Mesodermal cell (in vitro differentiated cells): ENCODE results near the gene CHCHD3.
"Not testable (repeated sequence)": the region's sequence is repeated elsewhere in the genome, so short reads cannot be mapped to it uniquely, and the experiment has no call there.

Experiments used
- H3K27ac ChIP-seq: 2 replicates; pipeline ENCODE4 v1.7.0; 2013; ENCODE audit warnings: mild to moderate bottlenecking, low read depth, low read length, moderate library complexity; ENCODE audit not compliant: severe bottlenecking
- H3K36me3 ChIP-seq: 2 replicates; pipeline ENCODE4 v1.7.1; 2013; ENCODE audit warnings: mild to moderate bottlenecking, low read length, moderate library complexity; ENCODE audit not compliant: control insufficient read depth, insufficient read depth
- H3K4me1 ChIP-seq: one replicate; pipeline ENCODE4 v1.7.1; 2013; ENCODE audit warnings: mild to moderate bottlenecking, low read length; ENCODE audit not compliant: insufficient read depth, control insufficient read depth, poor library complexity, severe bottlenecking
- H3K4me3 ChIP-seq: 2 replicates; pipeline ENCODE4 v1.7.0; 2013; ENCODE audit warnings: low read length, control low read depth, mild to moderate bottlenecking; ENCODE audit not compliant: insufficient read depth, poor library complexity, severe bottlenecking; ENCODE audit errors: extremely low read depth
- H3K9me3 ChIP-seq: 2 replicates; pipeline ENCODE4 v1.7.1; 2013; ENCODE audit warnings: mild to moderate bottlenecking, low read length, moderate library complexity; ENCODE audit not compliant: control insufficient read depth
- WGBS, 2 experiments: methylation state at CpG; one replicate each; pipeline ENCODE4 v1.1.5; 2013; ENCODE audit warnings: missing lambda C conversion rate in 2 of 2; ENCODE audit not compliant: insufficient coverage in 2 of 2; 5-methylcytosine and 5-hydroxymethylcytosine counted together

Gene CHCHD3

GRCh38 chr7:132934017-132934416, 147.9 kb downstream of the CHCHD3 start:
- Histone ChIP-seq H3K4me1 (peaks cover 4% of the 10 kb centered on the region), H3K27ac (no peak overlapping the region), H3K9me3 (no peaks in the 10 kb centered on the region), H3K4me3 (no peak overlapping the region), H3K36me3 (no peaks in the 10 kb centered on the region)
- 94% methylated on average over 2 of the region's 2 CpGs; no CpG with 5 or more reads in 1 of the 2 experiments for WGBS, 2 experiments

DNA sequence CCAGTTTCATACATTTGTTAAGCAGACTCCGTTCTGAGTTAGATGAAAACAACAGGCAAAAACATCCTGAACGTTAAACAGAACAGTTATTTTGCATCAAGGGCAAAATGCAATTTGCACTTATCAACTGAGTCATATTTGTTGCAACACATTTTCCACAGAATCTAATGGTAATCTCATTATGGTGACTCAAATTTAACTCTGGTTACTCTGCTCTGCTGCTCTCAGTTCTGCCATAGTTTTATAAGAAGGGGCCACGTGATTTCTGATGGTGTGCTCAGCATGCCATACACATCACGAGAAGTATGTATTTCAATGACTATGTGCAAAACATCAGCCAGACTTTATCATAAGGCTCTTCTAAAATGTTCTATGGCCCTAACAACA, 148.8 kb downstream of the CHCHD3 start:
- H3K36me3 ChIP-seq = no peaks in the 10 kb centered on the region
- no peak overlapping the region for H3K27ac ChIP-seq
- H3K4me1 ChIP-seq = peaks cover 4% of the 10 kb centered on the region
- H3K9me3 ChIP-seq = no peaks in the 10 kb centered on the region
- H3K4me3 ChIP-seq = no peak overlapping the region
- WGBS, 2 experiments = 92 to 97% methylated on average over 2 to 4 of the region's 4 CpGs

DNA sequence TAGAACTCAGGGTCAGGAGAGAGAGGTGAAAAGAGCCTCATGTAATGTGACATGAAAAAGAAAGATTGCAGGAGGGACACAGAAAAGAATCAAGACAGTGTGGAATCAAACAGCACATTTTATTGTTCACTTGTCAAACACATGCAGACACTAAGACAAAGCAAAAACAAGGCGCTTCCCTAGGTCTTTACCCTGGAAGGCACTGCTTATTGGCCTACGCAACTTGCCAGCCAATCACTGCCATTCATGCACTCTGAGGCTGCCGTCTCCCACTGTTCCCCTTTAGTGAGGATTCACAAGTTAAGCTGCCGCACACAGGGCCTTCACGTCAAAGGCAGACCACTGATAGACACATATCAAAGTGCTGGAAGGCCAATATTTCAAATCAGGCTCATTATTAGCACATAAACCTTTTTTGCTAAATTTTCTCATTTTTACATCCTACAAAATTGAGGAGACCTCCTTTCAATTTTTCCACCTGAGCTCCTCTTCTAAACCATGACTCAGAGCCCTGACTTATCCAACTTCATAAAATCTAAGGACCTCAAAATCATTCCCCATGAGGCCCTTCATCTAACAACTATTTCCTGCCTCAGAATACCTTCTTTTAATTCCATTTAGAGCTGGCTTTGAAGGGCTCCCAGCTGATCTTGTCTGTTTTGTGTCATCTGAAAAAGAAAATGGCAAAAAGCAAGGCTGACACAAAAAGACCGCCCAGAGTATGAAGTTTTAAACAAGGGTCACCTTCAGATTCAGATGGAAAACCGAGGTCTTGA, 149.4 kb downstream of the CHCHD3 start:
- no peaks in the 10 kb centered on the region for H3K36me3 ChIP-seq
- H3K4me1 ChIP-seq = peaks cover 4% of the 10 kb centered on the region
- no peak overlapping the region for H3K4me3 ChIP-seq
- H3K9me3 ChIP-seq = no peaks in the 10 kb centered on the region
- WGBS, 2 experiments = 58 to 69% methylated on average over 7 of the region's 7 CpGs
- no peak overlapping the region for H3K27ac ChIP-seq

DNA sequence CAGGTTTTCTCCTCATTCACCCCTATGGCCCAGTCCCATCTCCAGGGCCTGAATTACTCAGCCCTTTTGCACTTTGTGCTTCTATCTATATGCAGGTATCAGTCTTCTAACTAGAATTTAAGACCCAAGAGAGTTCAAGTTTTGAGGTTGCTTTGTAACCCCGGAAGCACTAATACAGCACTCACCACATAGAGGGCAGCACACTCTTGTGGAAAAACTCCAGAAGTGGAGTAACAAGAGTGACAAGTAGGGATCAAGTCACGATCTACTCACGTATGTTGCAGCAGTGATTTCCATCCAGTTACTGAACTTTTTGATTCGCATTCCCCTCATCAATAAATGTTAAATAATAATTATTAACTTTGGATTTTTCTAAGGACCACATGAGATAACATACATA, 151.0 kb downstream of the CHCHD3 start:
- H3K4me1 ChIP-seq = peaks cover 4% of the 10 kb centered on the region
- H3K27ac ChIP-seq = no peak overlapping the region
- no peaks in the 10 kb centered on the region for H3K9me3 ChIP-seq
- H3K4me3 ChIP-seq = no peak overlapping the region
- no peaks in the 10 kb centered on the region for H3K36me3 ChIP-seq
- WGBS, 2 experiments = 80% methylated on average over 1 of the region's 4 CpGs; no CpG with 5 or more reads in 1 of the 2 experiments

DNA sequence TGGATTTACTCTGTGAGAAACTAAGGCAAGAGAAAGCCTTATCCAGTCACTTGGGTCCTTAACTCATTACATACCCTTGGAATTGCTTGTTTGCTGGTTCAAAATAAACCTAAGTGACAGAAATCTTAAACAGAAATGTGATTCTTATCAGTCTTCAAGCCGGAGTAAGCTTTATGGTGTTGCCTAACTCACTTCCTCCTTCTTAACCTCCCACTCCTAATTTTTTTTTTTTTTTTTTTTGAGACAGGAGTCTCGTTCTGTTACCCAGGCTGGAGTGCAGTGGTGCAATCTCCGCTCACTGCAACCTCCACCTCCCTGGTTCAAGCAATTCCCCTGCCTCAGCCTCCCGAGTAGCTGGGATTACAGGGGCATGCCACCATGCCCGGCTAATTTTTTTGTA, 151.9 kb downstream of the CHCHD3 start:
- not testable (repeated sequence) for H3K4me1 ChIP-seq, H3K36me3 ChIP-seq, H3K4me3 ChIP-seq, H3K9me3 ChIP-seq, H3K27ac ChIP-seq
- WGBS, 2 experiments = 85 to 90% methylated on average over 2 to 5 of the region's 5 CpGs

- Histone ChIP-seq H3K36me3 (no peaks in the 10 kb centered on the region), H3K4me3 (no peak overlapping the region), H3K9me3 (no peaks in the 10 kb centered on the region), H3K27ac (no peak overlapping the region), H3K4me1 (no peaks in the 10 kb centered on the region)
- no CpG with 5 or more reads among the region's 4 CpGs for WGBS, 2 experiments
Measured at GRCh38 chr7:132919771-132920170, 162.1 kb downstream of the CHCHD3 start.

DNA sequence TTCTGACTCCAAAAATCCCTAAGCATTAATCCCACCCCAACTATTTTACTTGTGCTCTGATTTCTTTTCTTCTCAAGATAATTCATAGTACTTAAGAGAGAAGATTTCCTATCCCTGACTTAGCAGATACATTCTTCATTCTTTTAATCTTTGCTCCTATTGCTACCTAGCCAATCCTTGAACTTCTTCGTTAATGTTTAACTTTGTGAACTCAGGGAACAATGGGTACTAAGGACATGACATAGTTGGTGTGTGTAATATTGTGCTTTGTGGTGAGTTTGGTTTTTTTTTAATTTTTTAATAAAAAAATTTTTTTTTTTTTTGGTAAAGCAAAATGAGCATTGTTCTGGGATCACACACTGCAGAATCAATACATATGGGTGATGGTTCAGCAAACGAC, 166.2 kb downstream of the CHCHD3 start:
- Histone ChIP-seq H3K36me3 (no peaks in the 10 kb centered on the region), H3K9me3 (no peaks in the 10 kb centered on the region), H3K27ac (no peak overlapping the region), H3K4me1 (no peaks in the 10 kb centered on the region), H3K4me3 (no peak overlapping the region)
- 100% methylated on average over 1 of the region's 2 CpGs; no CpG with 5 or more reads in 1 of the 2 experiments for WGBS, 2 experiments

GRCh38 chr7:132910657-132911056, 171.2 kb downstream of the CHCHD3 start:
- Histone ChIP-seq H3K36me3 (no peaks in the 10 kb centered on the region), H3K9me3 (no peaks in the 10 kb centered on the region), H3K4me3 (no peak overlapping the region), H3K4me1 (peaks cover 6% of the 10 kb centered on the region), H3K27ac (no peak overlapping the region)
- WGBS, 2 experiments = 88 to 91% methylated on average over 3 of the region's 5 CpGs

- peaks cover 8% of the 10 kb centered on the region for H3K36me3 ChIP-seq
- WGBS, 2 experiments = 79 to 97% methylated on average over 2 to 3 of the region's 3 CpGs
- no peaks in the 10 kb centered on the region for H3K9me3 ChIP-seq
- peaks cover 6% of the 10 kb centered on the region for H3K4me1 ChIP-seq
- H3K4me3 ChIP-seq = no peak overlapping the region
- H3K27ac ChIP-seq = no peak overlapping the region
Measured at GRCh38 chr7:132907380-132907940, 174.4 kb downstream of the CHCHD3 start.

DNA sequence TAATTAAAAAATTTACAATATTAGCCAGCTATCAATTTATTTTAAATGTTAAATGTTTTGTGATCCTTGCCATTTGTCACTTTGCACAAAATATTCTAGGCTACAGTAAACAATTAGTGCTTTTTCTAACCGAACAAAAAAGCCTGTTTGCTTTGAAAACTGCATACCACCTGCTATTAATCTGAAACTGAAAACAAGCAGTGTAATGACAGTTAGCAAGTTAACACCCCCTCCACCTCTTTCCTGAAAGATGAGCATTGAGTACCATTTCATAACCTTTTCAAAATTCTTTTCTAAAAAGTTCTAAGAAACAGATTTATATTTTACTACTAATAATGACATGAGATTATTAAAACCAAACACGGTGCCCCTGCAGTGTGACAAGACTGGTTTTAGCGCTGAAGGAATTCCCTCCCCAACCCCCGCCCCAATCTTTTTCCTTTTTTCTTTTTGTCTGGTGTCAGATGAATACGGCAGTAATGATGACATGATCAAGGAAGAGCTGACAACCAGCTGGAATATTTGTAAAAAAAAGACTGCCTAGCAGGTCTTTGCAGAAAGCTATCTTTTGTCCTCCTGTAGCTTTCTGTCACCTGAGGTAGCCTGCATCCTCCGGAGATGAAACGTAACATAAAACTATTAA, 175.6 kb downstream of the CHCHD3 start:
- H3K4me1 ChIP-seq = peaks cover 6% of the 10 kb centered on the region
- no peak overlapping the region for H3K4me3 ChIP-seq
- no peak overlapping the region for H3K27ac ChIP-seq
- peaks cover 8% of the 10 kb centered on the region for H3K36me3 ChIP-seq
- 85% methylated on average over 3 to 4 of the region's 7 CpGs for WGBS, 2 experiments
- no peaks in the 10 kb centered on the region for H3K9me3 ChIP-seq

DNA sequence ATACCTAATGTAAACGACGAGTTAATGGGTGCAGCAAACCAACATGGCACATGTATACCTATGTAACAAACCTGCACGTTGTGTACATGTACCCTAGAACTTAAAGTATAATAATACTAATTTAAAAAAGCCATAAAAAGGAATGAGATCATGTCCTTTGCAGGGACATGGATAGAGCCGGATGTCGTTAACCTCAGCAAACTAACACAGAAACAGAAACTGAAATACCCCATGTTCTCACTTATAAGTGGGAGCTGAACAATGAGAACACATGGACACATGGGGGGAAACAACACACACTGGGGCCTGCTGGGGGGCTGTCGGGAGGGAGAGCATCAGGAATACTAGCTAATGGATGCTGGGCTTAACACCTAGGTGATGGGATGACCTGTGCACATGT, 176.8 kb downstream of the CHCHD3 start:
- WGBS, 2 experiments = 89% methylated on average over 1 of the region's 6 CpGs; no CpG with 5 or more reads in 1 of the 2 experiments
- H3K9me3 ChIP-seq = not testable (repeated sequence)

More for the DNA sequence above, 176.8 kb downstream of the CHCHD3 start:
- not testable (repeated sequence) for H3K4me1 ChIP-seq, H3K4me3 ChIP-seq, H3K36me3 ChIP-seq, H3K27ac ChIP-seq
